ENCODE data around the gene RASSF10.
A peak's percentile ranks its signal among the peaks of the same experiment; 100 is the strongest.

Gene RASSF10

GRCh38 chr11:12991426-12991825 is 17.7 kb upstream of the RASSF10 start:
- DNase-seq (ENCODE audit: low read depth): peak; percentile 87
- no peak overlapping the region for H3K4me3 ChIP-seq (ENCODE audit: low read depth, low read length)
- TF ChIP-seq, protein P1, sequence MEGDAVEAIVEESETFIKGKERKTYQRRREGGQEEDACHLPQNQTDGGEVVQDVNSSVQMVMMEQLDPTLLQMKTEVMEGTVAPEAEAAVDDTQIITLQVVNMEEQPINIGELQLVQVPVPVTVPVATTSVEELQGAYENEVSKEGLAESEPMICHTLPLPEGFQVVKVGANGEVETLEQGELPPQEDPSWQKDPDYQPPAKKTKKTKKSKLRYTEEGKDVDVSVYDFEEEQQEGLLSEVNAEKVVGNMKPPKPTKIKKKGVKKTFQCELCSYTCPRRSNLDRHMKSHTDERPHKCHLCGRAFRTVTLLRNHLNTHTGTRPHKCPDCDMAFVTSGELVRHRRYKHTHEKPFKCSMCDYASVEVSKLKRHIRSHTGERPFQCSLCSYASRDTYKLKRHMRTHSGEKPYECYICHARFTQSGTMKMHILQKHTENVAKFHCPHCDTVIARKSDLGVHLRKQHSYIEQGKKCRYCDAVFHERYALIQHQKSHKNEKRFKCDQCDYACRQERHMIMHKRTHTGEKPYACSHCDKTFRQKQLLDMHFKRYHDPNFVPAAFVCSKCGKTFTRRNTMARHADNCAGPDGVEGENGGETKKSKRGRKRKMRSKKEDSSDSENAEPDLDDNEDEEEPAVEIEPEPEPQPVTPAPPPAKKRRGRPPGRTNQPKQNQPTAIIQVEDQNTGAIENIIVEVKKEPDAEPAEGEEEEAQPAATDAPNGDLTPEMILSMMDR (IDR thresholded peaks at IDR 0.05; ENCODE audit: control insufficient read depth, extremely low read depth, insufficient read depth): no peak

DNA sequence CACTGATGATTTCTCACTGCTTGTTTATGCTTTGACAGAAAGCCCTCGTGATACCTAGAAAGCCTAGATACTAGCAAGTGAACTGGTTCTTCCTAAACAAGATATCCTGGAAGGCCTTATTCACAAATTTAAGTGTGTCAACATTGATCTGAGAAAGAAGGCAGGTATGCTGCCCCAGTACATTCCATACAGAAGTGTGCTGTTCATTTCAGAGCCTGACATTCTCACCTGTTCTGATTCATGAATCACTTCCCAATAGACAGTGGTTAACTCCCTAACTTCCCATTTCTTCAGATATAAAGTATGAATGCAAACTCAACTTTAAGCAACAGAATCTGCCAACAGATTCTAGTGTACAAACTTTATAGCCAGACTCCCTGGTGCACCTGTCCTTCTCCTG is 15.5 kb upstream of the RASSF10 start:
- TF ChIP-seq, protein P1 (IDR thresholded peaks at IDR 0.05; ENCODE audit: control insufficient read depth, extremely low read depth, insufficient read depth): no peak
- DNase-seq (ENCODE audit: low read depth): no peak
- H3K4me3 ChIP-seq (ENCODE audit: low read depth, low read length): no peak overlapping the region

GRCh38 chr11:12994476-12994875 is 14.6 kb upstream of the RASSF10 start:
- TF ChIP-seq, protein P1 (IDR thresholded peaks at IDR 0.05; ENCODE audit: control insufficient read depth, extremely low read depth, insufficient read depth): no peak
- H3K4me3 ChIP-seq (ENCODE audit: low read depth, low read length): no peak overlapping the region
- no peak for DNase-seq (ENCODE audit: low read depth)

DNA sequence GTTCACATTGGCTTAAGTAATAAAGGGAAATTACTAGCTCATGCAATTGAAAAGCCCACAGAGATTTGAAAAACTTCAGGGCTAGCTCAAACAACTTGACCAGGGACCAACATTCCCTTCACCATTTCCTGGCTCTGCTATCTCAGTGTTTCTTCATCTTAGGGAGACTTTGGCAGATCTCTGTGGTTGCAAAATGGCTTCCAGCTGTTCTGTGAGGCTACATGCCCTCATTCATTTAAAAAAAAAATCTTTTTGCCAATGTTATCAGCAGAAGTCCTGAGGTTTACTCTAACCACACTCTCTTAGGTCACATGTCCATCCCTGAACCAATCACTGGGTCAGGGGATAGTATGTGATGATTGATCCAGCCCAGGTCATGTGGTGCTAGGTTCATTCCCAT is 13.9 kb upstream of the RASSF10 start:
- no peak for DNase-seq (ENCODE audit: low read depth)
- TF ChIP-seq, protein P1 (IDR thresholded peaks at IDR 0.05; ENCODE audit: control insufficient read depth, extremely low read depth, insufficient read depth): no peak
- H3K4me3 ChIP-seq (ENCODE audit: low read depth, low read length): no peak overlapping the region

GRCh38 chr11:12995823-12996222 is 13.3 kb upstream of the RASSF10 start:
- TF ChIP-seq, protein P1 (IDR thresholded peaks at IDR 0.05; ENCODE audit: control insufficient read depth, extremely low read depth, insufficient read depth): no peak
- no peak overlapping the region for H3K4me3 ChIP-seq (ENCODE audit: low read depth, low read length)
- no peak for DNase-seq (ENCODE audit: low read depth)

DNA sequence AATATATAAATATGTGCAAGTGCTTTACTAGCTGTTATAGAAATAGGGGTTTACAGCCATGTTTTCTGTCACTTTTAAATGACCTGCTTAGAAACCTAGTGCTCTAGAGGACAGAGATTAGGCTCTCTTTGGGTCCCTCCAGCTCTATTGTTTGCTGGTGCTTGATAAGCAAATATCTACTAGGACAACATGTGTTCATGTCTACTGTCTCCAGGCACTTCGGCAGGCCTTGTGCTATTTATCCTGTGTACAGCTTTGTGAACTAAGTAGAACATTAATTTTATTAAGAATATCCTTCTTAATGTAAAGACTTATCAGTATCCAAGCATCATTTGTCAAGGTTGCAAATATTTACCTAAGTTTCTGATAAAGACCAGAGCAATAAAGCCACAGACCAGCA is 11.9 kb upstream of the RASSF10 start:
- DNase-seq (ENCODE audit: low read depth): peak; percentile 82
- no peak overlapping the region for H3K4me3 ChIP-seq (ENCODE audit: low read depth, low read length)
- TF ChIP-seq, protein P1 (IDR thresholded peaks at IDR 0.05; ENCODE audit: control insufficient read depth, extremely low read depth, insufficient read depth): no peak

DNA sequence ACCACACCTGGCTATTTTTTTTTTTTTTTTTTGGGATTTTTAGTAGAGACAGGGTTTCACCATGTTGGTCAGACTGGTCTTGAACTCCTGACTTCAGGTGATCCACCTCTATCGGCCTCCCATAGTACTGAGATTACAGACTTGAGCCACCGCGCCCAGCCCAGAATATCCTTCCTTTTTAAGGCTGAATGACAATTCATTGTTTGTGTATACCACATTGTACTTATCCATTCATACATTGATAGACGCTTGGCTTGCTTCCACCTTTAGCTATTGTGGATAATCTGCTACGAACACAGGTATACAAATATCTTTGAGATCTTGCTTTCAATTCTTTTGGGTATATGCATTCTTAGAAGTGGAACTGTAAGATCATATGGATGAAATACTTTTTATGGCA is 10.8 kb upstream of the RASSF10 start:
- TF ChIP-seq, protein P1 (IDR thresholded peaks at IDR 0.05; ENCODE audit: control insufficient read depth, extremely low read depth, insufficient read depth): no peak
- no peak for DNase-seq (ENCODE audit: low read depth)
- H3K4me3 ChIP-seq (ENCODE audit: low read depth, low read length): no peak overlapping the region

Data from LNCaP clone FGC (cell line).